ENCODE measurements around the gene ABLIM2.

- TF ChIP-seq CTCF (IDR thresholded peaks at IDR 0.05) (no peak), KDM5A (IDR thresholded peaks at IDR 0.05) (no peak), ATOH8 (CRISPR knock-in tag; IDR thresholded peaks at IDR 0.05; ENCODE audit: low read depth) (no peak), BHLHE40 (IDR thresholded peaks at IDR 0.05; ENCODE audit: low read depth, low read length) (no peak), POLR2A (IDR thresholded peaks at IDR 0.05; ENCODE audit: low read length) (no peak), EHMT2 (IDR thresholded peaks at IDR 0.05; ENCODE audit: low read depth) (no peak), REST (IDR thresholded peaks at IDR 0.05) (no peak), SREBF2 (IDR thresholded peaks at IDR 0.05) (no peak)
Observed at GRCh38 chr4:8199594-8200301, 41.1 kb upstream of the ABLIM2 start.
